SK-N-MC (cell line): Measurements from ENCODE around the gene GAS6.

ENCODE experiments used
- DNase-seq: peaks from one replicate; pipeline ENCODE4 v3.0.0-alpha.2; 2011; ENCODE audit warnings: low read depth, low spot score
- H3K27ac ChIP-seq: fragments of 200-600 bp; sonication (generic); 2 replicates; pipeline ENCODE4 v1.5.1; 2016; ENCODE audit warnings: mixed run types
- H3K36me3 ChIP-seq: fragments of 200-600 bp; sonication (generic); 2 replicates; pipeline ENCODE4 v1.6.1; 2017; ENCODE audit warnings: antibody characterized with exemption, low read length, mixed read lengths; ENCODE audit not compliant: insufficient read depth
- H3K4me3 ChIP-seq: fragments of 200-600 bp; sonication (generic); 2 replicates; pipeline ENCODE4 v1.5.1; 2016
- H3K9ac ChIP-seq: fragments of 200-600 bp; sonication (generic); 2 replicates; pipeline ENCODE4 v1.8.0; 2017; ENCODE audit warnings: mixed run types, mixed read lengths; ENCODE audit not compliant: insufficient read length
- H3K9me3 ChIP-seq: fragments of 200-600 bp; sonication (generic); 2 replicates; pipeline ENCODE4 v1.6.1; 2017; ENCODE audit warnings: low read depth, mild to moderate bottlenecking, antibody characterized with exemption, low read length, moderate library complexity, mixed read lengths
- EZH2 ChIP-seq: fragments of 200-600 bp; sonication (generic); IDR thresholded peaks from one replicate; pipeline ENCODE4 v1.6.1; 2017; ENCODE audit warnings: antibody characterized with exemption
- FOXP2 ChIP-seq: optimal IDR thresholded peaks from 2 replicates; pipeline ENCODE3; 2011; ENCODE audit warnings: mild to moderate bottlenecking, moderate library complexity; ENCODE audit not compliant: insufficient read depth; ENCODE audit errors: extremely low read length, control extremely low read depth
- POLR2AphosphoS5 ChIP-seq: IDR thresholded peaks from 2 replicates; pipeline ENCODE4 v1.6.1; 2012; ENCODE audit warnings: mild to moderate bottlenecking, low read depth, low read length, borderline replicate concordance

GAS6 gene

GRCh38 chr13:113856716-113857065 is 7.2 kb downstream of the GAS6 start:
- H3K4me3 ChIP-seq = no peak overlapping the region
- no peak for TF ChIP-seq EZH2
- no peak for TF ChIP-seq FOXP2
- TF ChIP-seq POLR2AphosphoS5 = no peak
- DNase-seq = no peak
- H3K9me3 ChIP-seq = no peaks in the 10 kb centered on the region
- no peak overlapping the region for H3K27ac ChIP-seq
- no peaks in the 10 kb centered on the region for H3K36me3 ChIP-seq
- H3K9ac ChIP-seq = no peak overlapping the region

GRCh38 chr13:113855931-113856715 is 7.8 kb downstream of the GAS6 start:
- Histone ChIP-seq H3K9ac (no peak overlapping the region), H3K9me3 (no peaks in the 10 kb centered on the region), H3K4me3 (no peak overlapping the region), H3K27ac (no peak overlapping the region), H3K36me3 (no peaks in the 10 kb centered on the region)
- no peak for DNase-seq
- TF ChIP-seq FOXP2 (no peak), EZH2 (no peak), POLR2AphosphoS5 (no peak)

GRCh38 chr13:113855012-113855921 is 8.6 kb downstream of the GAS6 start:
- no peaks in the 10 kb centered on the region for H3K36me3 ChIP-seq
- DNase-seq = no peak
- no peak for TF ChIP-seq FOXP2
- no peak for TF ChIP-seq POLR2AphosphoS5
- TF ChIP-seq EZH2 = no peak
- no peak overlapping the region for H3K27ac ChIP-seq
- H3K9me3 ChIP-seq = no peaks in the 10 kb centered on the region
- H3K4me3 ChIP-seq = no peak overlapping the region
- no peak overlapping the region for H3K9ac ChIP-seq

GRCh38 chr13:113854238-113855011 is 9.5 kb downstream of the GAS6 start:
- TF ChIP-seq POLR2AphosphoS5 (no peak), FOXP2 (no peak)
- Histone ChIP-seq H3K27ac (no peak overlapping the region), H3K36me3 (no peaks in the 10 kb centered on the region), H3K9me3 (no peaks in the 10 kb centered on the region), H3K4me3 (no peak overlapping the region), H3K9ac (no peak overlapping the region)
- no peak for DNase-seq

- no peaks in the 10 kb centered on the region for H3K36me3 ChIP-seq
- no peak overlapping the region for H3K27ac ChIP-seq
- TF ChIP-seq EZH2 (no peak), POLR2AphosphoS5 (no peak), FOXP2 (no peak)
- no peak overlapping the region for H3K9ac ChIP-seq
- no peak for DNase-seq
- H3K4me3 ChIP-seq = no peak overlapping the region
- H3K9me3 ChIP-seq = no peaks in the 10 kb centered on the region
Measured at GRCh38 chr13:113853518-113854237, 10.2 kb downstream of the GAS6 start.

- H3K9ac ChIP-seq = no peak overlapping the region
- TF ChIP-seq POLR2AphosphoS5 (no peak), EZH2 (no peak), FOXP2 (no peak)
- H3K36me3 ChIP-seq = no peaks in the 10 kb centered on the region
- H3K4me3 ChIP-seq = no peak overlapping the region
- no peaks in the 10 kb centered on the region for H3K9me3 ChIP-seq
- DNase-seq = no peak
- H3K27ac ChIP-seq = no peak overlapping the region
Measured at GRCh38 chr13:113852536-113853517, 11.0 kb downstream of the GAS6 start.
